ENCODE data around the gene GRPEL1.

DNA sequence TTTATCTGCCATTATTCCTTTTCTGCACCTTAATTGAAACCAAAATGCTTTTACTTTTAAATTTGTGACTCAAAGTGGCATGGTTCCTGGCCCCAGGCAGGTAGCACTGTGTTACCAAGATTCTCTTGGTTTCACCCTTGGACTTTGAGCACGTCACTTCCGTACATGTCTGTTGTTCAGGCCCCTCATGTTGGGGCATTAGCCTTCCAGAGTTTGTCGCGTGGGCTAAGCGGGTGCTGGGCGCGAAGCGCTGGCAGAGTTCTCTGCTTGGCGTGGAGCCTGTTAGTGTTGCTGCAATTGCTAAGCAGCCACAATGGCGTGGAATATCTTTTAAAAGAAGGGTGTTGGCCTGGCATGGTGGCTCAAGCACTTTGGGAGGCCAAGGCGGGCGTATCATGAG lies 38.7 kb downstream of the GRPEL1 start:
- TF ChIP-seq, protein P1, sequence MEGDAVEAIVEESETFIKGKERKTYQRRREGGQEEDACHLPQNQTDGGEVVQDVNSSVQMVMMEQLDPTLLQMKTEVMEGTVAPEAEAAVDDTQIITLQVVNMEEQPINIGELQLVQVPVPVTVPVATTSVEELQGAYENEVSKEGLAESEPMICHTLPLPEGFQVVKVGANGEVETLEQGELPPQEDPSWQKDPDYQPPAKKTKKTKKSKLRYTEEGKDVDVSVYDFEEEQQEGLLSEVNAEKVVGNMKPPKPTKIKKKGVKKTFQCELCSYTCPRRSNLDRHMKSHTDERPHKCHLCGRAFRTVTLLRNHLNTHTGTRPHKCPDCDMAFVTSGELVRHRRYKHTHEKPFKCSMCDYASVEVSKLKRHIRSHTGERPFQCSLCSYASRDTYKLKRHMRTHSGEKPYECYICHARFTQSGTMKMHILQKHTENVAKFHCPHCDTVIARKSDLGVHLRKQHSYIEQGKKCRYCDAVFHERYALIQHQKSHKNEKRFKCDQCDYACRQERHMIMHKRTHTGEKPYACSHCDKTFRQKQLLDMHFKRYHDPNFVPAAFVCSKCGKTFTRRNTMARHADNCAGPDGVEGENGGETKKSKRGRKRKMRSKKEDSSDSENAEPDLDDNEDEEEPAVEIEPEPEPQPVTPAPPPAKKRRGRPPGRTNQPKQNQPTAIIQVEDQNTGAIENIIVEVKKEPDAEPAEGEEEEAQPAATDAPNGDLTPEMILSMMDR (conservative IDR thresholded peaks at IDR 0.05), result no peak
- no peak for TF ChIP-seq ZFX (IDR thresholded peaks at IDR 0.05)

All from C4-2B (cell line).